Transverse colon (tissue), 4 donors: Measurements from ENCODE around the gene PLCH1. TPM values are rescaled to one million over a fixed set of nuclear protein-coding genes. Genes with fewer than 3 reads are reported as not detected.

ENCODE experiments used
- DNase-seq: peaks from one replicate; pipeline ENCODE4 v3.0.0-alpha.2; 2019
- H3K27ac ChIP-seq, 4 donors: fragments of 200-600 bp; sonication (generic); 2 replicates each; pipeline ENCODE4 v1.5.1; 2016 to 2018; ENCODE audit warnings: inconsistent platforms in 4 of 4
- H3K27me3 ChIP-seq: fragments of 200-600 bp; sonication (generic); 2 replicates; pipeline ENCODE4 v1.5.1; 2017; ENCODE audit warnings: inconsistent platforms
- H3K36me3 ChIP-seq, 4 donors: fragments of 200-600 bp; sonication (generic); 2 replicates each; pipeline ENCODE4 v1.5.1; 2017 to 2019; ENCODE audit warnings: inconsistent platforms in 4 of 4
- H3K4me1 ChIP-seq, 4 donors: fragments of 200-600 bp; sonication (generic); 2 replicates each; pipeline ENCODE4 v1.5.1; 2017 to 2020; ENCODE audit warnings: inconsistent platforms in 4 of 4
- H3K4me3 ChIP-seq, 4 donors: fragments of 200-600 bp; sonication (generic); 1 replicate in 1 of 4; 2 replicates in 3 of 4; pipeline versions ENCODE4 v1.5.1 to v1.6.1; 2017 to 2019; ENCODE audit warnings: inconsistent platforms in 4 of 4
- H3K9me3 ChIP-seq, 2 donors: fragments of 200-600 bp; sonication (generic); 2 replicates each; pipeline ENCODE4 v1.5.1; 2017 to 2019; ENCODE audit warnings: inconsistent platforms in 2 of 2
- EP300 ChIP-seq: sonication (generic); formaldehyde crosslinking; IDR thresholded peaks from one replicate; pipeline ENCODE4 v1.6.1; 2017; ENCODE audit warnings: antibody characterized with exemption, low read depth
- POLR2A ChIP-seq: fragments of 450-650 bp; IDR thresholded peaks from one replicate; pipeline ENCODE4 v1.6.1; 2016; ENCODE audit warnings: antibody characterized with exemption, mild to moderate bottlenecking, moderate library complexity
- POLR2AphosphoS5 ChIP-seq, 3 donors: sonication (generic); formaldehyde crosslinking; IDR thresholded peaks; one replicate each; pipeline ENCODE4 v1.6.1; 2016; ENCODE audit warnings: antibody characterized with exemption in 3 of 3
- WGBS, 2 donors: methylation state at CpG; one replicate each; pipeline ENCODE4 v1.1.5; 2018; ENCODE audit warnings: low coverage in 1 of 2; 5-methylcytosine and 5-hydroxymethylcytosine counted together
- in situ Hi-C, 4 donors: fragments of 200-750 bp; cut with MboI; loops; one replicate each; pipeline versions ENCODE4 v1.15.0 to v1.15.1; 2017; ENCODE audit warnings: low sequenced_read_pairs in 3 of 4, low pct_ligation_motif_present in 1 of 4, low pct_unique_long_range_greater_than_20kb in 1 of 4
- intact Hi-C: fragments of 100-400 bp; cut with DNase I; formaldehyde crosslinking; loops from one replicate; pipeline ENCODE4 v1.15.1; 2023; ENCODE audit warnings: low total_unique reads
- total RNA-seq, 4 donors: library from RNA; depleted of rRNA; stranded (reverse); fragments of >200 nt; gene quantifications; one replicate each; pipeline ENCODE4 v1.1.0, GENCODE V29; 2016
- TF ChIP-seq, protein P1 (sequence below), 5 experiments: fragments of 200-600 bp in 3 of 5; fragments of 450-650 bp in 2 of 5; sonication (generic) in 3 of 5; IDR thresholded peaks; 1 replicate in 2 of 5; 2 replicates in 3 of 5; pipeline ENCODE4 v1.5.1; 2016 to 2017; ENCODE audit warnings: antibody characterized with exemption in 5 of 5, inconsistent platforms in 3 of 5, mild to moderate bottlenecking in 2 of 5, moderate library complexity in 1 of 5

Gene PLCH1
- total RNA-seq, 4 donors from 2014 or later: 8.2 to 33.4 (median 8.5) TPM

DNA sequence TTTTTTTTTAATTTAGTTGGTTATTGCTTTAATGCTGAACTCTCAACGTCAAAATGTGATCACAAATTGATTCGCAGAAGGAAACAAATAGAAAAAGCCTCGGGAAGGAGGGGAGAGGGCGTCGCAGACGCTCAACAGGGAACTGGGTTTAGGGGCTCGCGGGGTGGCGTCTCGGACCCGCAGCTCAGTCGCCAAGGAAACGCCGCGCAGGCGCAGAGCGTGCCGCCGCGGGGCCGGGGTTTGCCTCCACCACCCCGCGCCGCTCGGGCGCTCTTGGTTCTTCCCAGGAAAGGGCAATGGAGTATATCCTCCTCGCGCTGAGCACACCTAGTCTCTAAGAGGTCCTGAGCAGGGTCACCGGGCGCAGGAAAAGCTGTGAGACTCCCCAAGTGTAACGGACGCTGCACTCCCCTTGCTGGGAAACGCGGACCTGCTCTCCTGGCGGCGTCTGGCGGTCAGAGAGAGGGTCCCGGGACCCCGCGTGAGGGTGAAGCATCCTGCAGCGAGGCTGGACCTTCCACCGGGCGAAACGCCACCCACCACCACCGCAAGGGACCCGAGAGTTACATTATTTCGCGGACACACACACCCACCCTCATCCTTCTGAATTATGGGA is 753 bp downstream of the PLCH1 start:
- Histone ChIP-seq H3K27me3 (peaks cover 15% of the 10 kb centered on the region), H3K9me3 (no peaks in the 10 kb centered on the region), H3K27ac (peak overlapping the region; percentile 15 to 80 (median 74)), H3K4me3 (peak overlapping the region; percentile 43 to 76 (median 62)), H3K4me1 (peaks cover 0 to 29% (median 15%) of the 10 kb centered on the region in 4 donors), H3K36me3 (no peaks in the 10 kb centered on the region)
- peak; percentile 75 for DNase-seq
- WGBS, 2 donors: 0 to 1% methylated on average over 15 to 37 of the region's 48 CpGs
- in situ Hi-C loops (no loop called here), intact Hi-C loops (no loop called here)
- TF ChIP-seq POLR2AphosphoS5 (IDR thresholded peaks at IDR 0.05): no peak
- TF ChIP-seq POLR2A: peak; percentile 17
- no peak for TF ChIP-seq EP300
- TF ChIP-seq, protein P1, sequence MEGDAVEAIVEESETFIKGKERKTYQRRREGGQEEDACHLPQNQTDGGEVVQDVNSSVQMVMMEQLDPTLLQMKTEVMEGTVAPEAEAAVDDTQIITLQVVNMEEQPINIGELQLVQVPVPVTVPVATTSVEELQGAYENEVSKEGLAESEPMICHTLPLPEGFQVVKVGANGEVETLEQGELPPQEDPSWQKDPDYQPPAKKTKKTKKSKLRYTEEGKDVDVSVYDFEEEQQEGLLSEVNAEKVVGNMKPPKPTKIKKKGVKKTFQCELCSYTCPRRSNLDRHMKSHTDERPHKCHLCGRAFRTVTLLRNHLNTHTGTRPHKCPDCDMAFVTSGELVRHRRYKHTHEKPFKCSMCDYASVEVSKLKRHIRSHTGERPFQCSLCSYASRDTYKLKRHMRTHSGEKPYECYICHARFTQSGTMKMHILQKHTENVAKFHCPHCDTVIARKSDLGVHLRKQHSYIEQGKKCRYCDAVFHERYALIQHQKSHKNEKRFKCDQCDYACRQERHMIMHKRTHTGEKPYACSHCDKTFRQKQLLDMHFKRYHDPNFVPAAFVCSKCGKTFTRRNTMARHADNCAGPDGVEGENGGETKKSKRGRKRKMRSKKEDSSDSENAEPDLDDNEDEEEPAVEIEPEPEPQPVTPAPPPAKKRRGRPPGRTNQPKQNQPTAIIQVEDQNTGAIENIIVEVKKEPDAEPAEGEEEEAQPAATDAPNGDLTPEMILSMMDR (IDR thresholded peaks at IDR 0.05): no peak

DNA sequence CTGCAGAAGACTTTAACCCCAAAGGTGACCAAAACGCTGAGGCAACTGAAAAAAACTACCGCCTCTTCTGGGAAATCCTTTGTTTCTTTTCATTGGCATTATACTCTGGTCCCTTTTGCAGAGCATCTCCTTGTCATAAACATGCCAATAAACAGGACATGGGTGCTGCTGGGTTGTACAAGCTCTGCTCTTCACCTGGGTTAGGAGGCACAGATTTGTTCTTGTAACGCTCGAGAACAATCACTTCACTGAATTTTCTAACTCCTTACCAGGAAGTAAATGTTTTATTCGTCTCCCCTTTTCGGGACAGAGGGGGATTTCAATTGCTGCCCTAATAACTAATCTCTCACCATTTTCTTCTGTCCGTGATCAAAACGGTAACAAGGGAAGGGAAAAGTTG is 1.3 kb downstream of the PLCH1 start:
- TF ChIP-seq EP300 (no peak), POLR2AphosphoS5 (IDR thresholded peaks at IDR 0.05) (no peak), POLR2A (no peak)
- TF ChIP-seq, protein P1 (IDR thresholded peaks at IDR 0.05): no peak
- no peak for DNase-seq
- peaks cover 15% of the 10 kb centered on the region for H3K27me3 ChIP-seq
- in situ Hi-C loops (no loop called here), intact Hi-C loops (no loop called here)
- 10 to 11% methylated on average over 6 to 8 of the region's 8 CpGs for WGBS, 2 donors
- H3K36me3 ChIP-seq: no peaks in the 10 kb centered on the region
- peak overlapping the region; percentile 15 to 80 (median 74) for H3K27ac ChIP-seq
- no peaks in the 10 kb centered on the region for H3K9me3 ChIP-seq
- peak overlapping the region; percentile 43 to 76 (median 62) for H3K4me3 ChIP-seq
- H3K4me1 ChIP-seq: peaks cover 0 to 27% (median 17%) of the 10 kb centered on the region in 4 donors

DNA sequence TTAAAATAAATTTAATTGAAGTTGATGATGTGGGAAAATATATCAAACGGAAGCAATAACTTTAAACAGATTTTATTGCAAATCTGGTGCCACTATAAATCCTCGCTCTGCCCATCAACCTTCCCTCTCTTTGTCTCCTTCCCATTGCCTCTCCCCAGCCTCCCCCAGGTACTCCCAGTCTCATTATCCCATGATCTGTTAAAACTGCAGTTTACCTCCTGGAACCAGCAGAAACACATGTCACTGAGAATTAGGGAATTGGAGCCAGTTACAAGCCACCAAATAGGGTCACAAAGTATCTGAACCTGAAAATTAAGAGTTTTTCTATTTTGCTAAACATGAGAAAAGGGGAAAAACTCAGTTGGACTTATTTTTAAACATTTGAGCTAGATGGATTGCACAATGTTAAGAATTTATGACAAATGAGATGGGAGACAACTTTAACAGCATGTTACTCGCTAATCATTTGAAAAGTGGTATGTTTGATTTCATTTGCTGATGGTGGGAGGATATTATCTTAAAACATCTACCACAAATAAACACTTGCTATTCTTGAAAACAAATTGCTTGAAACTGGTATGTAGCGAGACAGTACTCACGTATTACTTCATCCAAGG is 2.4 kb downstream of the PLCH1 start:
- in situ Hi-C loops: no loop called here
- no peak for DNase-seq

DNA sequence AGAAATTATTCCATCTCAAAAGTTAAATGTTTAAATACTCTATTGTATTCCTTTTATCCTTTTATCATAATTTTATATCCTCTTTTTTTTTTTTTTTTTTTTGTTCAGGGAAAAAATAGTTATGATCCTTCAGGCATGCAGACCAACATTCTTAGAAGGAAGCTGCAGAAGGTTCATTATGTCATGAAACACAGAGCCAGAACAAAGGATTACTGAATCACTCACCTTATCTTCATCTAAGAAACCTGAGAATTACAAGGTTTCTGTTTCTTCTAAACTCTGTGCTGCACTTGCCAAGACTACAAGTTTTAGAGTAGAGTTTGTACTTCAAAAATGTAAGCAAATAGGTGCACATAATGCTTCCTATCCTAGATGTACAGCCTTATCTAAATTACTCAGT is 3.3 kb downstream of the PLCH1 start:
- TF ChIP-seq, protein P1 (IDR thresholded peaks at IDR 0.05): no peak
- TF ChIP-seq EP300 (no peak), POLR2A (no peak), POLR2AphosphoS5 (IDR thresholded peaks at IDR 0.05) (no peak)
- no peak overlapping the region for H3K4me3 ChIP-seq
- no peaks in the 10 kb centered on the region for H3K36me3 ChIP-seq
- intact Hi-C loops: no loop called here
- in situ Hi-C loops: no loop called here
- DNase-seq: no peak
- H3K9me3 ChIP-seq: no peaks in the 10 kb centered on the region
- H3K4me1 ChIP-seq: peaks cover 0 to 34% (median 22%) of the 10 kb centered on the region in 4 donors
- no peak overlapping the region for H3K27ac ChIP-seq
- peaks cover 15% of the 10 kb centered on the region for H3K27me3 ChIP-seq

More for the DNA sequence above, 2.4 kb downstream of the PLCH1 start:
- Histone ChIP-seq H3K4me3 (no peak overlapping the region), H3K27ac (no peak overlapping the region), H3K4me1 (peaks cover 0 to 34% (median 22%) of the 10 kb centered on the region in 4 donors), H3K9me3 (no peaks in the 10 kb centered on the region), H3K36me3 (no peaks in the 10 kb centered on the region), H3K27me3 (peaks cover 15% of the 10 kb centered on the region)
- 78 to 85% methylated on average over 5 of the region's 5 CpGs for WGBS, 2 donors
- no peak for TF ChIP-seq POLR2A
- intact Hi-C loops: no loop called here
